ENCODE results near the gene PTPRU.
"Not testable (repeated sequence)": the region's sequence is repeated elsewhere in the genome, so short reads cannot be mapped to it uniquely, and the experiment has no call there.

The PTPRU gene

DNA sequence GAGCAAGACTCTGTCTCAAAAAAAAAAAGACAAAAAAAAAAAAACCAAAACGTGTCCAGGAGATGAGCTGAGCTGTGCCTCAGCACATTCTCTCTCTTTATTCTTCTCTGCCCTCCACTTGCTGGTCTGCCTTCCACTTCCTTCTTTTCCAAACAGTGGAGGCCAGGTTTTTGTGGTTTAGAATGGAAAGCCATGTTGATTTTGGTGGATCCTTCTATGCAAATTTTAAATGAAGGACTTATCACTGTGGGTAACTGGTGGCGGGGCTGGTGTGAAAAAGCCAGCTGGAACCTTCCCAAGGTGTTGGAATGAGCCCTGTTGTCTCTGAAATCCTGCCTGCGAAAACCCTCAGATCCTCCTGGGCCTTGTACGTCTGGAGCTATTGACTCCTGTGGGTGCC is 61.9 kb downstream of the PTPRU start:
- DNase-seq = no peak

DNA sequence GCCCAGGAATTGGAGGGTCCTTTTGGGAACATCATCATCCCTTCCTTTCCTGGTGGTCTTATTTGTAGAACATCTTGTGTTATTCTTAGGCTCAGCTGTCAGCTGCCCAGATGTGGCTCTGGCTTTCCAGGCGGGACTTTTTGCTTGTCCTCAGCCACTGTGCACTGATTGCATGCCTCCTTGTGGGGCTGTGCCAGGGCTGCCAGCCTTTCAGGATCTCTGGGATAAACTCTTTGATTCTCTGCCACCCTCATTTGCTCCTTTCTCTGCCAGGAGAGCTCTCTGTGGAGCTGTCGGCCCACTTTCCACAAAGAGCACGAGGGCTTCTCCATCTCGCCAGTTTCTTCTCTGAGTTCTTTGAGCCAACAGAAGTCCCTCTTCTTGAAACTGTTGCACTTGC is 63.1 kb downstream of the PTPRU start:
- no peak for DNase-seq

DNA sequence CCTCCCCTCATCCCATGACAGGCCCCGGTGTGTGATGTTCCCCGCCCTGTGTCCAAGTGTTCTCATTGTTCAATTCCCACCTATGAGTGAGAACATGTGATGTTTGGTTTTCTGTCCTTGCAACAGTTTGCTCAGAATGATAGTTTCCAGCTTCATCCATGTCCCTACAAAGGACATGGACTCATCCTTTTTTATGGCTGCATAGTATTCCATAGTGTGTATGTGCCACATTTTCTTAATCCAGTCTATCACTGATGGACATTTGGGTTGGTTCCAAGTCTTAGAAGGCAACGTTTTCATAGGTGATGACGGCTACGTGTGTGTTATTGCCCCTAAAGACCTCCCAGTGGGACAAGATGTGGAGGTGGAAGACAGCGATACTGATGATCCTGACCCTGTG is 65.4 kb downstream of the PTPRU start:
- not testable (repeated sequence) for DNase-seq

DNA sequence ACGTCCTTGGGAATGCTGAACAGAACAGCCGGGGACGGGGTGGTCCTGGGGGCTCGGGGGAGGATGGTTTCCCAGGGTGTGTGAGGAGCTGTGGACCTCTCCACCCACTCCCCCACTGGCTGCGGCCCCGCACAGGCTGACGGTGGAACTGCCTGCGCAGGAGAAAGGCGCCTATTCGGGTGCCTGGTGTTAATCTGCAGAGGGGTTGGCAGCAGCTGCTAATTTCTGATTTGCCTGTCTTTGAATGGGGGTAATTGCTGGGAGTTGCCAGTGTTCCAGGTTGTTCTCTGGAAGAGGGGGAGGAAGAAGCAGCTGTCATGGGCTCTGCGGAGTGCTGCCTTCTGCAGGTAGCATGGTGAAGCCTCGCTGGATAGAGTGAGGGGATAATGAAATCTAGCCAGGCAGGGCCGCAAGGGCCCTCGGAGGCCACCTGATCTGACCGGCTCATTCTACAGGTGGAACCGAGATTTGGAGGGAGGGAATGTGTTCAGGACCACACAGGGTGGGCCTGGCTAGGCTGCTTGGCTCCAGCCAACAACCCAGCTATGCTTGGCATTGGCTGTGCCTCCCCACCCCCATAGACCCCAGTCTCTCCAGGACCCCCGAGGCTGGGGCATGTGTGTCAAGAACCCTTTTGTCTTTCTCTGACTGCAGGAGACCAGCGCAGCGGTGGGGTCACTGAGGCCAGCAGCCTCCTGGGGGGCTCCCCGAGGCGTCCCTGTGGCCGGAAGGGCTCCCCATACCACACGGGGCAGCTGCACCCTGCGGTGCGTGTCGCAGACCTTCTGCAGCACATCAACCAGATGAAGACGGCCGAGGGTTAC is 67.1 kb downstream of the PTPRU start:
- no peak for DNase-seq

DNA sequence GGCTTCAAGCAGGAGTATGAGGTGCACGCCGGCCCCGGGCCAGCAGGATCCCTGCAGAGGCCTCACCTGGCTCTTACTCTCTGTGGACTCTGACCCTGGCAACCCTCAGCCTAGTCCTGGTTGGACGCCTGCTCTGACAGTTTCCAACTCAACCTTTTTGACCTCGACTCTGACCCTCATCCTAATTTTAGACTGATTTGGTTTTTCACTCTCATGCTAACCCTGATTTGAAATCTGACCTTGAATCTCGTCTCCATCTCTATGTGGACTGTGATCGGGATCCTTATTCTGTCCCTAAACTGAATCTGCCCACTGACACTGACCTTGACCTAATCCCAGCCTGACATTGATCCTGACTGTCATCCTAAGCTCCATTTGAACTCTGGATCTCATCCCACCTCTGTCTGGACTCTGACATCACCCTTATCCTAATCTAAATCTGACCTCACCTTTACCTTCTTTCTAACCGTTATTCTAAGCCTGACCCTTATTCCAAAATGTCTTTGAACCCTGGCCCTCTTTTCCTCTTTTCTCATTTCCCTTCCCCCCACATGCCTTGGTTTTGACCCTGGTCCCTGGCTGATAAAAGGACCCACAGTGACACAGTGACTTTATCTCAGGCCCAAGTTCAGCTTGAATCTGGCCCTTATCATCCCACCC is 67.8 kb downstream of the PTPRU start:
- DNase-seq = no peak

DNA sequence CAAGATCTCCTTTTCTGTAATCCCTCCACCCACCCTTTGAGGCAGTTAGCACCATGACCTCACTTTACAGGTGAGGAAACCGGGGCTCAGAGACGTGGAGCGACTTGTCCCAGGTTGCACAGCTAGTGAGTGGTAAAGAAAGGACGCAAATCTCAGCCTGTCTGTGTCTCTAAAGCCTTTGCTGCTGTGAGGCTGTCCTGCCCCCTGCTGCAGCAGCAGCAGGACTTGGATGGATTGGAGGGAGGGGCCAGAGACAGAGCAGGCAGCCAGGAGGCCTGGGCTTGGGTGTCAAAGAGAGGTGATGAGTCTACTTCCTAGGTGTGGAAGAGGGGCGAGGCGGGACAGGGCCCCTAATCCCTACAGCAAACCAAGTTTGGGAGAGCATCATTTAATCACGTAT is 69.6 kb downstream of the PTPRU start:
- no peak for DNase-seq

DNA sequence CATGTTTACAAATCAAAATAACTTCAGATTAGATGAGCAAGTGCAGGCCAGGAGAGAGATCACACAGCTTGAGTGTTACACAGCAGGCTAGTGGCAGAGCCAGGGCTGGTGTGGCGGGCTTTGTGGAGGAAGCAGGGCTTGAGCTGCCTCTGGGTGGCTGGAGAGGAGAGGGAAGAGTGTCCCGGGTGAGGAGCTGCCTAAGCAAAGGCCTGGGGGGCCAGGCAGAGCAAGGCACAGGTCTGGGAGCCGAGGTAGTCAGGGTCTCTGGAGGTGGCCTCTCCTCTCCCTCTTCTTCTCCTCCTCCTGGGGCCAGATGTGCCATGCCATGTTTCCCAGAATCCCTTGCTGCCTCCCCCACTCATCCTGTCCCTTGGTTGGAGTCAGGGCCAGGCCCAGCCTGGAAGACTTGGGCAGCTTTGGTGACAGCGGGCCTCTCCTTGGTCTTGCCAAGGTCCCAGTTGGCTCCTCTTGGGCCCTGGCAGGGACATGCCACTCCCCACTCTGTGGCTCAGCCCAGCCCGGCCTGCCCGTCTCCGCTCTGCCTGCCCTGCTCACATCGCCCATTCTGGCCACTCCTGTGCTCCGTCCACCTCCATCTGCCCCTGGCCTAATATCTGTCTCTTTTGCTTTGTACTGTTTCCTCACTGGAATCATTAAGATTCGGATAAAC is 70.3 kb downstream of the PTPRU start:
- no peak for DNase-seq

DNA sequence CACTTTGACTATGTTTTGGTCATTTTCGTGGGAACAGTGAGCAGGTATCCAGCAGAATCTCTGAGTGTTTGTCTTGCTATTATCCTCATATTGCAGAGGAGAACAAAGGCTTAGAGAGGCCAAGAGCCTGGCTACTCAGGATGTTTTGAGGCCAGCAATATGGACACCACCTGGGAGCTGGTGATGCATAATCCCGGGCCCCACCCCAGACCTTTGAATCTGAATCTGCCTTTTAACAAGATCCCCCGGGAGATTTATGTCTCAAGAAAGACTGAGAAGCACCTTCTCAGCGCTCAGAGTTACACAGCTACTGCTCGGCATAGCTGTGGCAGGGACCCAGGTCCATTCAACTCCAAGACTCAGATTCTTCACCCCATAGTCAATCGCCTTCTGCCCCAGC is 72.8 kb downstream of the PTPRU start:
- no peak for DNase-seq

DNA sequence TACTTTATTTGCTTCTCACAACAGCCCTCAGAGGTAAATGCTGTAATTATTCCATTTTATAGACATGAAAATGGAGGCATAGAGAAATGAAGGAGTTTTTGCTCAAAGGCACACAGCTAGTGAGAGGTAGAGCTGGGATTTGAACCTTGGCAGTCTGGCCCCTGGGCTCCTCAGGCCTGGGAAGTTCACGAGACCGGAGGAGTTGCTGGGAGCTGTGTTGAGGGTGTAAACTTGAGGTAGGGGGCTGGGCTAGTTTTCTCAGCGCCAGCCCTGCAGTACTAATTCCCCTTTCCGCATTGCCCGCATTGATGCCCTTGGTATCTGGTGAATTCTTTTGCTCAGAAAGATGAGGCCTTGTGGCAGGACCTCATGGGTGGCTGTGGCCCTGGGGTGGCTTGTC is 73.3 kb downstream of the PTPRU start:
- no peak for DNase-seq

DNA sequence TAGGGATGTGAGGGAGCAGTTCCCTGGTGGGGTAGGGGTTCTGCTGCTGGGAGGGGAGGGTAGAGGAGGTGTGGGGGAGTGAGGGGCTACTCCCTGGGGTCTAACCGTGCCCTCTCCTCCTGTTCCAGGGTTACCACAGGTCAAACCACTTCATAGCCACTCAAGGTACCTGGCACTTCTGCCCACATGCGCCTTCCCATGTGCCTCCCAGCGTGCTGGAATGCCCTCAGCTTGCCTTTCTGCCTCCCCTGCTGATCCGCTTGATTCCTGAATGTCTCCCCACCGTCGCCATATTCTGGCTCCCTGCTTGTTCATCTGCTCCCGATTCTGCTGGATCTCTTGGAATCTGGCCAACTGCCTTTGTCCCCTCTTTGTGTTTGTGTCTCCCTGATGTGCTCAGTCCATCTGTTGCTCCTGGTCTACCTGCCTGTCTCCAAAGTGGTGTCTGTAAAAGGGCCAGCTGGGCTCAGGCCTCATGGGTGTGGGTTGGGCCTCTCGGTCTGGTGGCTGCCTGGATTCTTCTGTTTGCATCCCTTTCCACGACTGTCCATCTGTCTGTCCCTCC is 74.4 kb downstream of the PTPRU start:
- no peak for DNase-seq

DNA sequence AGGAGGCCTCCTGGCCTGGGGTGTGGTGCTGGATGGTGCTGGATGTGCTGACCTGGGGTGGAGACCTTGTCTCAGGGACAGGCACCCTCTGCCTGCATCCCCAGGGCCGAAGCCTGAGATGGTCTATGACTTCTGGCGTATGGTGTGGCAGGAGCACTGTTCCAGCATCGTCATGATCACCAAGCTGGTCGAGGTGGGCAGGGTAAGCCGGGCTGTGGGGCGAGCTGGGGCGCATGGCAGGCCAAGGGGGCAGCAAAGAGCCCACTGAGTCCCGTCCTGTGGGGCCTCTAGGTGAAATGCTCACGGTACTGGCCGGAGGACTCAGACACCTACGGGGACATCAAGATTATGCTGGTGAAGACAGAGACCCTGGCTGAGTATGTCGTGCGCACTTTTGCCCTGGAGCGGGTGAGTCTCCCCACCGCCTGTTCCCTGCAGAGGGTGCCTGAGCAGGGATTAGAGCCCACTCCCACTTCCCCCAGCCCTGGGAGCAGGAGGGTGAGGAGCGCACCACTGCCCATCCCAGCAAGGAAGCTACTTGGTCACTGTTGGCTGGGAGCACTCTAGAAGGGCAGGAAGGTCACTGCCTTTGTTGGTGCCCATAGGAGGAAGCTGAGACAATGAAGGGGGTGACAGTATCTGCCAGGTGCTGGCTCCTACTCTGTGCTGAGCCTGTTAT is 75.2 kb downstream of the PTPRU start:
- DNase-seq = no peak

DNA sequence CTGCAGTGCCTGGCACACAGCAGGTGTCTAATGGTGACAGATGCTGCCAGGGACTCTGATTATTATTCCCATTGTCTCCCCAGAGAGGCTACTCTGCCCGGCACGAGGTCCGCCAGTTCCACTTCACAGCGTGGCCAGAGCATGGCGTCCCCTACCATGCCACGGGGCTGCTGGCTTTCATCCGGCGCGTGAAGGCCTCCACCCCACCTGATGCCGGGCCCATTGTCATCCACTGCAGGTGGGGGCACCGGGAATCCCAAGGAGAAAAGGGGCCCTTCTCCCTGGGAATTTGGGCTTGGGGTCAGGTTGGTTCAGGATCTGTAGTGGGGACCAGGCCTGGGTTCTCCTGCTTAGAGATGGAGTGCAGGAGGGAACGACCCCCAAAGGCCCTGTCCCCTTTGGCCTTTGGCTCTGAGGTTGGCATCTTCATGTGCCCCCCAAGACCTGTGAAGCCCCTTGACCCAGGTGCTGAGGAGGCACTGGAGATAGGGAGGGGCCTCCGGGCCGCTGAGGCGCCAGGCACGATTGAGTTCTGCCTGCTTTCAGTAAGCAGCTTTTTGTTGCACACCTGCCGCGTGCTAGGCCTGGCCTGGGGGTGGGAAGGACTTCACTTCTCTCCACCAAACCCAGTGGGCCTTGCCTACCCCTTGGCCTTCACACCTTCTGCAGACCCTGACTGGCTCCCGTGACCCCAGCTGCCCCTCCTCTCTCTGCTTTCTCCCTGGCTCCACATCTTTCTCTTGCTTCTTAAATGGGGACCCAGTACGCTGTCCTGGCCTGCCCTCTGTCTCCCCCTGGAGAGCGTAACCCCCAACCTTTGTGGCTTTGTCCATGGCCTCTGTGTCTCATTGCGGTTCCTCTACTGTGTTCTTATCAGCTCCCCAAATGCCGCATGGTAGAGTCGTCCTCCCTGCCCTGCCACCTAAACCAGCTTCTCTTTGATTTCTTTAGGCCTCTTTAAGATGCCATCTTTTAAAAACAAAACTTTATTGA is 76.4 kb downstream of the PTPRU start:
- no peak for DNase-seq

DNA sequence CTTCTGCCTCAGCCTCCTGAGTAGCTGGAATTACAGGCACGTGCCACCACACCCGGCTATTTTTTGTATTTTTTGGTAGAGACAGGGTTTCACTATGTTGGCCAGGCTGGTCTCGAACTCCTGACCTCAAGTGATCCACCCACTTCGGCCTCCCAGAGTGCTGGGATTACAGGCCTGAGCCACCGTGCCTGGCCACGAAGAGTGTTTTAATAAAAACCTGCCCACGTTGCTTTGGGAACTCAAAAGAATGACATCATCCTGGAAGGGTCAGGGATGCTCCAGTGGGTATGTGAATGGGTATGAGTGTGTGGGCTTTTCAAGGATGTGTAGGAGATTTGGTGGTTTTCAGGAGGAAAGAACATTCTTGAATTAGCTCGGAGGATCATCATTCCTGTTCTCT is 78.4 kb downstream of the PTPRU start:
- DNase-seq = not testable (repeated sequence)

DNA sequence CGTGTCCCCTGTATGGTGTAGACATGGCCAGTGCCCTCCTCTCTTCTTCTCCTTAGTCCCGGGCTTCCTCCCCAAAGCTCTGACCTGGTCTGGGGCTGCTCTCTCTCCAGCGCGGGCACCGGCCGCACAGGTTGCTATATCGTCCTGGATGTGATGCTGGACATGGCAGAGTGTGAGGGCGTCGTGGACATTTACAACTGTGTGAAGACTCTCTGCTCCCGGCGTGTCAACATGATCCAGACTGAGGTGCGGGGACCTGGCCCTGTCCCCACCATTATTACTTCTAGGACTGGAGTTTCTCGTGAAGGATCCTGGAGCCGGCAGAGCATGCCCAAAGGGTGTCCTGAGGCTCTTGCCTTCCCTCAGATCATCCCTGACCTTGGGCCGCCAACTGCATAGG is 78.9 kb downstream of the PTPRU start:
- DNase-seq = no peak

DNA sequence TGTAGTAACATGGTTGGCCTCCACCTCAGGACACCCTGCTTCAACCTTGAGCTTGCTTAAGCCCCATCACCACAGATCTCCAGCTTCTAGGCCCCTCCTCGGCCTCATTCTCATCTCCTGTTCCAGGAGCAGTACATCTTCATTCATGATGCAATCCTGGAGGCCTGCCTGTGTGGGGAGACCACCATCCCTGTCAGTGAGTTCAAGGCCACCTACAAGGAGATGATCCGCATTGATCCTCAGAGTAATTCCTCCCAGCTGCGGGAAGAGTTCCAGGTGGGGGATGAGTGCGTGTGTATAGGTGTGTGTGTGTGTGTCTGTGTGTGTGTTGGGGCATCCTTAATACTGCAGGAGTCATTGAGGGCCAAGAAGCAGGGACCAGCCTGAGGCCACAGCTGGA is 79.6 kb downstream of the PTPRU start:
- DNase-seq = no peak

DNA sequence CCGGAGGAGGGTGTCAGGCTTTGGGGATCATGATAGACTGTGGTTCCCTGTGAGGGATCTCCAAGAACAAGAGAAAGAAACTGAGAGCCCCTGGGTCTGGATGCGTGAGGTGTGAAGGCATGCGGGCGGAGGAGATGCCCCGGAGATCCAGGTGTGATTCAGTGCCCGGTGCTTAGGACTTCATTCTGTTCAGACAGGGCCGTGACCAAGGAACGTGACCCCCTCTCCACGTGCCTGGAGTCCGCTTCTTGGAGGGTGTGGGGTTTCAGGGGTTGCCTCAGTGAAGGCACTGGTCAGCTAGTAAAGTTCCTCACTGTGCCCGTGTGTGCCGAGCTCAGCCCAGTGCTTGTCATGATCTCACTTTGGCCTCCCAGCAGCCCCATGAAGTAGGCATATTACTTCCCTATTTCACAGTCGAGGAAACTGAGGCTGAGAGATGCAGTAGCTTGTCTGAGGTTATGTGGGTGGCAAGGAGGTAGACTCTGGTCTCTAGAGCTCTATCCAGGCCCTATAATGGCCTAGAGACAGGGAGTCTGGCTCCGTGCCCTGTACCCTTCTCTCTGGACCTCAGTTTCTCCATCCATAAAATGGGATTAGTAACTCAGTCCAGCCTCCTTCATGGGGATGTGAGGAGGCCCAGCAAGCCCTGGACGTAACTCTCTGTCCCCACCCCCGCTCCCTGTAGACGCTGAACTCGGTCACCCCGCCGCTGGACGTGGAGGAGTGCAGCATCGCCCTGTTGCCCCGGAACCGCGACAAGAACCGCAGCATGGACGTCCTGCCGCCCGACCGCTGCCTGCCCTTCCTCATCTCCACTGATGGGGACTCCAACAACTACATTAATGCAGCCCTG is 81.0 kb downstream of the PTPRU start:
- DNase-seq = no peak

DNA sequence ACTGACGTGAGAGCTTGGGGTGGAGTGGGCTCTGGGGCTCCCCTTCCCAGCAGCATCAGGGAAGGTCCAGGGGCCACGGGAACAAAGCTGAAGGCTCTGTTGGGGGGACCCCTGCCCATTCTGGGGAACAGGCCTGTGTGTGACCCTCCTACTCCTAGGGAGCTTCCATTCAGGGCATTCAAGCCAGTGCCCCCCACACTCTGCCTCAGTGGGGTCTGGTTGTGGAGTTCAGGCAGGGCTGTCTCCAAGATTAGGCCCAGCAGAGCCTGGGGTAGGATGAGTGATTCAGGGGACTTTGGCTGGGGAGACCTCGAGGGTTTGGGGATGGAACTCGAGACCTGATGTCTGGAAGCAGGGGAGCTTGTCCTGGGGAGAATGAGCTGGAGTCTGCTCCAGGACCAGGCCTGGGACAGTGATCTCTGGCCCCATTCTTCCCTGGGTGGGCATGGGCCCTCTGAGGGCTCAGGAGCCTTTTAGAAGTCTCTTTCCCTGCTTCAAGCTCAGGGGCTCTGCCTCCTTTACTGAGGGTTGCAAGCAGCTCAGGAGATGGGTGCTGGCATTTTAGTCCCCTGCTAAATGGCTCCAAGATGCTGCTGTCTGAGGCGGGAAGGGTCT is 81.7 kb downstream of the PTPRU start:
- DNase-seq = no peak

DNA sequence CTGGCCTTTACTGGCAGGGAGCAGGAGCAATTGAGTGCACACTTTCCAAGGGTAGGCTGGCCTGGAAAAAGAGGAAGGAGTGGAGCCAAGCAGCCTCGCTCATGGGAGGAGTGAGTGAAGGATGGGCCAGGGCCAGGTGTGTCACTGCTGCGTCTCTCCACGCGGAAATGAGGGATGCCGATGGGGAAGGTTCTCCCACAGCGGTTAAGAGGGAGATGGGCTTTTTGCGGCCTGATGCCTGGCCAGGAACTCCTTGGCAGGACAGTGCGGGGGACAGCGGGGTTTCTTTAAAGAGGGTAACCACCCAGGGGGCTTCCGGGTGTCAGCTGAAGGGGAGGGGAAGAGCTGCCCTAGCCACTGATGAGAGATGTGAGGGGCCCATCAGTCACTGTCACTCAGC is 82.4 kb downstream of the PTPRU start:
- no peak for DNase-seq

DNA sequence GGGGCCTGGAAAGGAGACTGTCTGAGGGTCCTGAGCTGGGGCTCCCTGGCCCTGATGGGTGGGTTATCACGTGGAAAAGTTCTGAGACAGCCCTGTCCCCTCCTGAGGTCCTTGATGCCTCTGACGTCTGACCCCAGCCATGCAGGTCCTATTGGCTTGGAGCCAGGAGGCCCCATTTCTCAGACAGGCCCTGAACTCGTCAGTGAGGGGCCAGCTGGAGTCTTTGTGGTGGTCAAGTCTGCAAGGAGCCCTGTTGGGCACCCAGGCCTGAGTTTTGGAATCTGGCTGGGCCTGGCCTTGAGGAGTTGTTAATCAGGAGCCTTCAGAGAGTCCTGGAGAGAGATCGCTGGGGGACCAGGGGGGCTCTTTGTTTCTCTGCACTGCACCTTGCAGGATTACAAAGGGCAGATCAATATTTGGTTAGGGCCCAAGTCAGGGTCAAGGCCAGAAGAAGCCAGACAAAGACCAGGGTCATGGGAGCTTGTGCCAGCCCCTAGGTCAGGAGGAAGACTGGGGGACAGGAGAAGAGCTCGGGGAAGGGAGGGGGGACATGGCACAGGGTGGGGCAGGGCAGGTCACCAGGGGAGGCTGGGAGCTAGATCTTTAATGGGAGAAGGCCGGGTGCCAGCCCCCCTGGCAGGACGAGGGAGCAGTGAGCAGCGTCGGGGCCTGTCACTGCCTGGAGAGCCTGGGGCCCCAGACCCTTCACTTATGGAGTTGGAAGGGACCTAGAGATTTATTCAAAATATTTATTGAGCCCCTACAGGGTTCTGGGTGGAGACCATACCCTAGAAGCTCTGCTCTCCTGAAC is 83.2 kb downstream of the PTPRU start:
- no peak for DNase-seq

Data from NCI-H446 treated with DMSO at 0.1 percent for 48 hours (cell line).